NCI-H2081 (cell line): ENCODE measurements around the gene ADSS1.

Experiments used
- DNase-seq, 2 experiments: peaks; one replicate each; lab custom pipeline; 2025; lab: John Stamatoyannopoulos, UW

The ADSS1 gene

DNA sequence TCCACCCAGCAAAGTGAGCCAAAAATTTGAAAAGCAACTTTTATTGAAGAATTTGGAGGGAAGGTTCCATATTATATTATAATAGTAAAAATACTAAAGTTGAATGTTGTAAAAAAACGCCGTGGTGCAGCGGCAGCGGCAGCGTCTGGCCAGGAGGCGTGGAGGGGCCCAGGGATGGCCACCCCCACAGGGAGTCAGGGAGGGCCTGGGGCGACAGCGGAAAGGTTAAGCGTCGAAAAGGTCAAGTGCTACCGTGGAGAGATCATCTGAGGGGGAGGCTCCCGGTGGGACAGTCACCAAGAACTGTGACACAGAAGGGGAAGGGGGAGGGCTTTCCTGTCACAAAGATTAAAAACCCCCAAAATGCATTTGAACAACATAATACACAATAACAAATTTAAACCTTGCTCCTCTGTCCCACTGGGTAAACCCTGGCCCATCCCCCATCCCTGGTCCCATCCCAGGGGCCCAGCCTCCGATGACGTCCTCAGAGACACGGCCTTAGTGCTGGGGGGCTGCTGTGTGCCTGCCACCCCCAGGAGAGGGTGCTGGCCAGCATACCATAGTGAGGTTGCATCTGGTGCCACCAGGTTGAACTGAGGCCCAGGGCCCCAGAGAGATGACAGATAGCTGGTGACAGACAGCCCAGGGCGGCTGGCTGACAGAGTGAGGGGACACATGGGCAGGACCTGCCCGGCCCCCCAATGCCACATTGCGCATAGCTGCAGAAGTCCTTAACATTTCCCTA lies 45.5 kb downstream of the ADSS1 start:
- no peak for DNase-seq

DNA sequence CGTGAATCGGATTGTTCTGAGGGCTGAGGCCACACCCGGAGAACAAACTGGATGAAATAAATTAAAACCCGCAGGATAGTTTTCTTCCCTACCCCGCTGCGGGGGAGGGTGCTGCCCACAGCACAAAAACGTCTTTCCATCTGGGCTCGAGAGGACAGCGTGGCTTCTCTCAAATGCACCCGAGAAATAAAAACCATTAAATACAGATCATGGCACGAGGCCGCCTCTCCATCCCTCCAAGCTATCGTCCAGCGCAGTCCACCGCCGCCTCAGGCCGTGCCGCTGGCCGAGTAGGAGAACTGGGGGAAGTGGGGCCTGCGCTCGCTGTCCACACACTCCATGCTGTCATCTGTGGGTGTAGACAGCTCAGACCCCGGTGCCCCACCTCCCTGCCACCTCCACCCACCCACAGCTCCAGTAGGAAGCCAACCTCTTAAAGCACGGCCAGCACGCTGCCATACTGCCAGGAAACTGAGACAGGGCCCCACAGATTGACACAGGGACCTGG lies 46.1 kb downstream of the ADSS1 start:
- DNase-seq: no peak

DNA sequence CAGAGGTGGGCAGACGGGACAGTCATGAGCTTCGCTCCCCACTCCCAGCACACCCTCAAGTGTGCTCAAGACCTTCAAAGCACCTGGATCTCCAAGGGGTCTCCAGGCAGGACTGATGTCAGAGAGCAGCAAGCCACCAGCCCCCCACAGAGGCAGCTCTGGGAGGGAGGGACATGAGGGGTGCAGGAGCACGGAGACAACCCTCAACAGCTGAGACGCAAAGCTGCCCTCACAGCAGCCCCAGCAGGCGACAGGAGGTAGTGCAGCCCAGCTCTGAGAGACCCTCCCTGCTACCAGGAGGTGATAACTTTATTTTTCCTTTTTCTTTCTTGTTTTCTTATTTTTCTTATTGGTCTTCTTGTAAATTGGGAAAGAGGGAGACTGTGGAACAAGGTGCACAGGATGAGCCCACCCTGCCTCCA lies 46.8 kb downstream of the ADSS1 start:
- no peak for DNase-seq

DNA sequence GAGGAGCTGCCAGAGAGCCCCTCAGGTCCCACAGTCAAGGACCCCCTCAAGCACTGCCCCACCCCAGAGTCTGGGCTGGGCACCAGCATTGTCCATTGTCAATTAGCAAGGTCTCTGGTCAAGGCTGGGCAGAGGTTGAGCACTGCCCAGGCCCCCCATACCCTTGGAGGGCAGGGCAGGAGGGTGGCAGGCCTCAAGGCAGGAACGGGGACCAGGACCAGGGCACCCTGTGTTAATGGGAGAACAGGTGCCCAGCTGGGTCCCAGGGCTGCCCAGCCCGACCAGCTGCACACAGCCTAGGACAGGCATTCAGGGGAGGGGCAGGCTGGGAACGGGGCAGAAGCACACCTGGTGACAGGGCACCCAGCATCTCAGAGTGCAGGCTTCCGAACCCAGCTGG lies 47.3 kb downstream of the ADSS1 start:
- no peak for DNase-seq

DNA sequence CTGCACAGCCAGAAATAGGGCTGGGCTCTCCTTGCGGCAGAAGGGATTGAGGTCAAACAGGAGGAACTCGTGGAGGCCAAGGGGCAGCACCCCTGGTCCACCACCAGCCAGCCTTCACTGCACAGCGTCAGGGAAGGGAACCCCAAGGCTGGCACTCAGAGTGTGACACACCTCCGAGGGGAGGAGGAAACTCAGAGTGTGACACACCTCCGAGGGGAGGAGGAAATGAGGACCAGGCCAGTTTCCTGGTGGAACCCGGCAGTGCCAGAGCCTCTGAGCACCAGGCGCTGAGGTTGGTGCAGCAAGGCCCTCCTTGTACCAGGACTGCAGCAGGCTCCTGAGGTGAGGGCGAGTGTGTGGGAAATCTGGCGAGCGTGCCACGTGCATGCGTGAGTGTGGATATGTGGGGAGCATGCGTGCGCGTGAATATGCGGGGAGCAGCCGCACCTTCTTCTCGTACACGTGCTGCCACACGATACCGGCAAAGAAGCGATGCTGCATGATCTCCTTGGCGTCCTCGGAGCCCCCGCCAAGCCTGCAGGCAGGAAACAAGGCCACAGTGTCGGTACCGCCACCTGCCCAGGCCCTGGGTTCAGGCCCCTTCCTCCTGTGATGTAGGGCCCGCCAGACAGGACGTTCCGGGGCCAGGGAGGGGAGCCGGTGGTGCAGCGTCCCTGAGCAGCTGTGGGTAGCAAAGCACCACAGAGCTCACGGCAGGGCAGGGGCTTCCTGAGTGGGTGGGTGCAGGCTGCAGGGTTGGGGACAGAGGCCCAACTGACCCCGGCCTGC lies 48.1 kb downstream of the ADSS1 start:
- DNase-seq: no peak

DNA sequence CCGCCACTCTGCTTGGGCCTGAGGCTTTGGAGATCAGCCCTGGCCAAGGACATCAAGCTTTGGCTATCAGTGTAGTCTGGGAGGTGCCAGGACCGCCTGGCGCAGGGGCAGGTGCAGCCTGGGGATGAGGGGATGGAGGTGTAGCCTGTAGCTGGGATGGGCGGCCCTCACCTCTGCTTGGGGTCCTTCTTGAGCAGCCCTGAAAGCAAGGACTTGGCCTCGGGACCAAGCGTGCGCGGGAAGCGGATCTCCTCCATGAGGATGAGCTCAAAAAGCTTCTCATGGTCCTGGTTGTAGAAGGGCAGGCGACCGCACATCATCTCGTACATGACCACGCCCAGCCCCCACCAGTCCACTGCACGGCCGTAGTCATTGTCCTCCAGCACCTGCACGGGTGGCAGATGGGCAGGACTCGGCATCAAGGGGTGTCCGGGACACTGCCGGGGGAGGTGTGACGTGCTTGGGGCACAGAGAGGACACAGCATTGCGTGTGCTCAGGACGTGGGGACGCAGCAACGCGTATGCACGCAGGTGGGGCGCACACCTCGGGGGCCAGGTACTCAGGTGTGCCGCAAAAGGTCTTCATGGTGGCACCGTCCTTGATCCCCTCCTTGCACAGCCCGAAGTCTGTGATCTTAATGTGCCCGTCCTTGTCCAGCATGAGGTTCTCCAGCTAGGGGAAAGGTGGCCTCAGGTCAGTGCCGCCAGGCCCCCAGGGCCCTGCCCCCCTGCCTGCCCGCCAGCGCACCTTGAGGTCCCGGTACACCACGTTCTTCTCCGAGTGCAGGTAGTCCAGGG lies 48.9 kb downstream of the ADSS1 start:
- no peak for DNase-seq

DNA sequence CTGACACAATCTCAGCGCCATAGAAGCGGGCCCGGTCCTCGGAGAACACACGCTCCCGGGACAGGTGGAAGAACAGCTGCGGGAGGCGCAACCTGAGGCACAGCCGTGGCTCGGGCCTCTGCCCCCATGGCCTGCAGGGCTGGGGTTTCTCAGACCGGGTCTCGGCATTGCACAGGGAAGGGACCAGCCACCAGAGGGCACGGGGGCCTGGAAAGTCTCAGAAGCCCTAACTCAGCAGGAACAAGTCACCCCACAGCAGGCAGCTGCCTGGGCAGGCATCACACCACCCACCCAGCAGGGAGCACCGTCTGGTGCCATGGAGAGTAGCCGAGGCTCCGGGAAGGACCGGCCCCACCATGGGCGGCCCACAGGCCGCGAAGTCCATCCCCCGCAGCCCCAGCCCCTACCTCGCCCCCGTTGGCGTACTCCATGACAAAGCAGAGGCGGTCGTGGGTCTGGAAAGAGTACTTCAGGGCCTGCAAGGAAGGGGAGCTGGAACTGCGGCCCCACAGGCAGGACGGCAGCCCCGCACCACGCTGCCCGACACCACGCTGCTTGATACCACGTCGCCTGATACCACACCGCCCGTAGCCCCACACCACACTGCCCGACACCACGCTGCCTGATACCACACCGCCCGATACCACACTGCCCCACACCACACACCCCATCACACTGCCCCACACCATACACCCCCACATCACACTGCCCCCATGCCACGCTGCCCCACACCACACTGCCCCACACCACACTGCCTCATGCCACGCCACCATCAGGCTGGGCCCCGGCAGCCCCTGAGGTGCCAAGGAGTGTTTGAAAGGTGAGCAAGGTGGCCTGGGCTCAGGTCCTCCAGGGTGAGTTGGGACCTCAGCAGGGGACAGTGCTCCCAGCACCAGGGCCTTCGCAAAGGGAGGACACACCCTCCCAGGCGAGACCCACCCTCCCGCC lies 49.8 kb downstream of the ADSS1 start:
- peak in 1 of 2 experiments; percentile 30 for DNase-seq

DNA sequence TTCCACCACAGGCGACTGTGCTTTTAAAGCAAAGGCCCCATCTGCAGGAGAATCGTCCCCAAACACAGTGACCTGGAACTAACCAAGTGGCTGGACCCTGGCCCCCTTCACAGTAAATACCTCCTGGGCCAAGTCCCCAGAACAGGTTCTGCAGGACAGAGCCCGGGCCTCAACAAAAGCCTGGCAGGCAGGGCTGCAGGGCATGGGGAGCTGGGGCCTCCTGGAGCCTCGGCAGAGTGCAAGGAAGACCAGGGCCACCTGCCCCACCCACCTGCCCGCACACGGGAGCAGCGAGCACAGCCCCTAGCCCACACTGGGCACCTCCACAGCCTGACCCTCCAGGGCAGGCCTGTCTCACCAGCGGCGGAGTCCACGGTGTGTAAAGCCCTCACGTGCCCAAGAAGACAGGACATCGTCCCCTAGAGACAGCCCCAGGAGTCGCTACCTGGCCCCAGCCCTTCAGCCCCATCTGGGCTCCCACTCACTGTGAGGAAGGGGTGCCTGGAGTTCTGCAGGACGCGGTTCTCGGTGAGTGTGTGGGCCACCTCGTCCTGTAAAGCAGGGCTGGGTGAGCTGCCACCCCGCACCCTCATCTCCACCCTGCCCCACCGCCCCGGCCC lies 50.5 kb downstream of the ADSS1 start:
- no peak for DNase-seq

DNA sequence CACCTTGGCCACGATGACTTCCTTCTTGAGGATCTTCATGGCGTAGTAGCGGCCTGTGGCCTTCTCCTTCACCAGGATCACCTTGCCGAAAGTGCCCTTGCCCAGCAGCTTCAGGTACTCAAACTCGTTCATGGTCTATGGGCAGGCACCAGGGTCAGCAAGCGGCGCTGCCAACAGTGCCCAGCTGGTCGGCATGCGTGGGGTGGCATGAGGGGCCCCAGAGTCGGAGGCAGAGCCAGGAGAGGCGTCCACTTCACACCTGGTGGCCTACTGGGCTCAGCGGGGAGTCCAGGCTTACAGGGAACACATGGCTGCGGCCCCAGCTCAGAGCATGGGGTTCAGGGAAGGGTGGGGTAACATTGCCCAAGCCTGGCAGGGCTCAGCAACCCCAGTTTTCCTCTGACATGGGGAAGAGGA lies 51.1 kb downstream of the ADSS1 start:
- no peak for DNase-seq

DNA sequence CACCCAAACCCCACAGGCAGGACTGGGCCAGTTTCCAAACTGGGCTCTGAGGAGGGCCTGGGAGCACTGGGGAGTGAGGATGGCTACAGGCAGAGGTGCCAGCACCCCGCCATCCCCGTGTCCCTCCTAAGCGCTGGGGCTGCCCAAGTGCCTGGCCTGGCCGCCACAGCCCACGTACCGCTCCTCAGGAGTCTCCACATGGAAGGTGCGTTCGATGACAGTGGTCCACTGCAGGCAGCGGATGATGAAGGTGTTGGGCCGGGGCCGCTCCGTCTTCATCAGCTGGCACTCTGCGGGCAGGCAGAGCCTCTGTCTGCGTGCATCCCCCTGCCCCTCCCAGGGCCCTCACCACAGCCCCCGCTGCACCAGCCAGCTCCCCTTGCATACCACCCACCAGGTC lies 52.5 kb downstream of the ADSS1 start:
- DNase-seq: no peak

DNA sequence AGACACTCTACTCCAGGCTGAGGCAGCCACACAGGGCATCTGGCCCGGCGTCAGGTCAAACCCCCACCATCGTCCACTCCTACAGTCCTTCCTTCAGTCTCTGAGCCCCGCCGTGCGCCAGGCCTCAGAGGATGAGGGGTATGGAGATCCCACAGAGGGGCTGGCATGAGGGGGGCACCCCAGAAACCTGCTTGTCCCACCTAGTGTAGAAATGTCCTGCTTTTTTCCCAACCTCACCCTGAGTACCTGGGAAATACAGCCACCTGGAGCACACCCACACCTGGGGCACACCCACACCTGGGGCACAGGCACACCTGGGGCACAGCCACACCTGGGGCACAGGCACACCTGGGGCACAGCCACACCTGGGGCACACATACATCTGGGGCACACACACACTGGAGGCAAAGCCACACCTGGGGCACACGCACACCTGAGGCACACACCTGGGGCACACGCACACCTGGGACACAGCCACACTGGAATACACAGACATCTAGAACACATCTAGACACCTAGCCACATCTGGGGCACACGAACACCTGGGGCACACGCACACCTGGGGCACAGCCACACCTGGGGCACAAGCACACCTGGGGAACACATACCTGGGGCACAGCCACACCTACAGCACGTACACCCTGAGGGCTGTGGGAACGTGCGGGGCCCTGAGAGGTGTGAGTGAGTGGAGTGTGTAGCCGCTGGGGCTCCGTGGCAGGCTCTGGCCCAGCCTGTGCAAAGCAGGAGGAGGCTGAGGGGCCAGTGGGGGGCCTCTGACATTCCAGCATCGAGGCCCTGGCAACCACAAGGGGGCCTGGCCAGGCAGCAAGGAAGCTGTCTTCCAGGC lies 53.2 kb downstream of the ADSS1 start:
- DNase-seq: no peak

DNA sequence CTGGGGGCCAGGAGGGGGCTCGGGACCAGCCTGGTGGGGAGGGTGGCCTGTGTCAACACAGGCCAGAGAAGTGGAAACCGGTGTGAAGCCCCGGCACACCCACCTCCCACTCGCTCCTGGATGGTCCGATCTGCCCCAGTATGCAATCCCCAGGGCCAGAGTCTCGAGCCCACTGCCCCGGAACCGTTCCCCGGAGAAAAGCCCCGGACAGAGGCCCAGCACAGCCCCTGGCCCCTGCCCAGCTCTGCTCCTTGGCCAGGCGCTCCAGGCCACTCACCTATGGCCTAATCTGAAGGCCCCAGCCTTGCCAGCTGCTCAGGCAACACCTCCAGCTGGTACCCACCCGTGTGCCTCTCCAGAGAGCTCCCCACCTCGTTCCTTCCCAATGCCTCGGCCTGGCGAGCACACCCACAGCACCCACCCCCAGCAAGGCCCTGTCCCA lies 53.8 kb downstream of the ADSS1 start:
- no peak for DNase-seq

DNA sequence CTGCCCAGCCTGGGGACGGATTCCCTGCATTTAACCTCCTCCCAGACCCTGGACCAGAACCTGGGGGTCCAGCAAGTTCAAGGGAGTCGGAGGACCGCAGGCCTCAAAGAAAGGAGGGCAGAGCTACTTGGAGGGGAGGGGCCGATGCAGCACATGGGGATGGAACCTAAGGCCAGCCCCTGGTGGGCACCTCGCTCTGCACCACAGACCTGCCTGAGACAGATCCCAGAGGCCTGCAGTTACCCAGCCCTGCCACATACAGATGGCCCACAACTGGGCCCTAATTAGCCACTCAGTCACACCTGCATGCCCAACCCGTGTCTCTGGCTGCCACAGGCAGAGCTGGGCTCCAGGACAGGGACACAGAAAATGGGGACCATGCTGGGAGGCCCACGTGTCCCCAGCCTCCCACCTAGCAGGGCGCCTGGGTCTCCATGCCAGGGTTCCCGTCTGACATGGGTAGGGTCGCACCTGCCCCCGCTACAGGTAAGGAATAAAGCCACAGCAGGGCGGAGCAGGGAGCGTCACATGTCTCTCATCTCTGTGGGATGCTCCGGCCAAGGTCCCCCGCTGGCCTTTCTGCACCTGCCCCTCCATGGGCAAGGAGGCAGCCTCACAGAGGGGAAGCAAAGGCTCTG lies 54.8 kb downstream of the ADSS1 start:
- peak in 1 of 2 experiments; percentile 68 for DNase-seq

DNA sequence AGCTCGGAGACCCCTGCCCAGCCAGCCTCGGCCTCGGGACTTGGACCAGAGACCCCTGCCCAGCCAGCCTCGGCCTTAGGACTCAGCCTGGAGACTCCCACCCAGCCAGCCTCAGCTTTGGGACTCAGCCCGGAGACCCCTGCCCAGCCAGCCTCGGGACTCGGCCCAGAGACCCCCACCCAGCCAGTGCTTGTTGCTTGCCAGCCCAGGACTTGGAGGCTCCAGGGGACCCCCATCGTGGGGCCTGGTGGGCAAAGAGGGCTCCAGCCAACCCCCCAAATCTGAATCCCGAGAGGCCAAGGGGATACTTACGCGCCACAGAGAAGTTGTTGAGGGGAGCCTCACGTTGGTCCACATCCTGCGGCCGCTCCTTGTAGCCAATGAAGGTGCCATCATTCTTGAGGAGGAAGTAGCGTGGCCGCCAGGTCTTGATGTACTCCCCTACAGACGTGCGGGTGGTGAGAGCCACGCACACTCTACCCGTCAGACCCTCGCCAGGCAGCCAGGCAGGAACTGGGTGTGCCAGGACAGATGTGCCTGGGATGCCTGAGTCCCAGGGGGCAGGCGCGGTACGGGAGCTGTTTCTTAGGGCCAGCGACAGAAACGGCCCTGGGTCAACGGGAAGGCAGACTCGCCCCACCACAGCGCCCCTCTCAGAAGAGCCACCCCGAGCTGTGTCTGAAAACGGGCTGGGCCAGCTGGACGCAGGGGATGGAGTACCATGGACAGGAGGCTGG lies 55.9 kb downstream of the ADSS1 start:
- DNase-seq: no peak

DNA sequence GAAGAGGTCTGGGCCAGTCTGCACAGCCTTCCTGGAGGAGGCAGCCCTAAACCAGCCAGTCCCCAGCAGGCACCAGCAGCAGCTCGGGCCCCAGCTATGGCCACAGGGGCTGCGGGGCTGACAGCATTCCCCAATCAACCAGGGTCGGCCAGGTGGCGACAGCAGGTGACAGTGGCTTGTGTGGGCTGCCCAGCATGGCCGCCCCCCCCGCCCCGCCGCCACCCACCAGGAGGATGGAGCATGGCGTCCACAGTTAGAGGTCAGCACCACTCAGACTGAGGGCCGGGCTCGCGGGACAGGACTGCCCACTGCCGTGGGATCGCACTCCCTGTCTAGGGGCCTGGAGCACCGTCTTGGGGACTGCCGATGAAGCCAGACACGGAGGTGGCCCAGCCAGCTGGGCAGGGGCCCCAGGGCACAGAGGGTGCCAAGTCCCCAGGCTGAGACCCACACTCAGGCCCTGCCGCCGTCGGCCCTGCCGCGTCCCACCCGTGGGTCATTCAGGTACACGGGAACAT lies 56.5 kb downstream of the ADSS1 start:
- DNase-seq: no peak

DNA sequence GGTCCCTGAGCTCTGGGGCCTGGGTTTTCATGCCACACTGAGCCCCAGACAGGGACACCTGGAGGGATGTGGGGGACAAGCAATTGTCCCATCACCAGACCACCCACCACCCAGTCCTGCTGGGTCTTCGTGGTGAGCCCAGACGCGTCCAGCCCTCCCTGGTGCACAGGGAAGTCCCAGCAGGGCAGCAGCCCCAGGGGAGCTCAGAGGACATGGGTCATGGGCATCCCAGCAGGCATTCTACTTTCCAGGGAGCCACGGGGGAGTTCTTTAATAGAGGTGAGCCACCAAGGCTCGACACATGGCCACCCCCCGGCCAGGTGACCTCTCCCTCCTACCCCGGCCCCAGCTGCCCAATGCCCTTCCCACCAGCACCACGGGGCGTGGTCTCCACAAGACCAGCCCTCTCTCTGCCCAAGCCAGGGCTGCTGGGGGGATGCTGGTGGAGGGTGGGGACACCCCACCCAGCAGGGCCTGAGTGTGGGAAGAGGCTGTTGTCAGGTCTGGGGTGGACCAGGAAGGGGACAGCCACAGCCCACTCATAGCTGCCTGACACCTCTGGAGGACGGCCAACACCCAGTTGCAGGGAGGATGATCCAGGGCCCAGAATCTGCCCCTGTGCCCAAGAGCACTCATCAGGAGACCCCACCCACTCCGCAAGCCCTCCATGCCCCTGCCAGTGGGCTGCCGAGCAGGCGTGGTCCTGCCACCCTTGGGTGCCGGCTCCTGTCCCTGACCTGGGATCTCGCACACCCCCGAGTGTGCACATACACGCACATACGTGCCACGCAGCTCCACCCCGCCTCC lies 57.4 kb downstream of the ADSS1 start:
- DNase-seq: no peak

DNA sequence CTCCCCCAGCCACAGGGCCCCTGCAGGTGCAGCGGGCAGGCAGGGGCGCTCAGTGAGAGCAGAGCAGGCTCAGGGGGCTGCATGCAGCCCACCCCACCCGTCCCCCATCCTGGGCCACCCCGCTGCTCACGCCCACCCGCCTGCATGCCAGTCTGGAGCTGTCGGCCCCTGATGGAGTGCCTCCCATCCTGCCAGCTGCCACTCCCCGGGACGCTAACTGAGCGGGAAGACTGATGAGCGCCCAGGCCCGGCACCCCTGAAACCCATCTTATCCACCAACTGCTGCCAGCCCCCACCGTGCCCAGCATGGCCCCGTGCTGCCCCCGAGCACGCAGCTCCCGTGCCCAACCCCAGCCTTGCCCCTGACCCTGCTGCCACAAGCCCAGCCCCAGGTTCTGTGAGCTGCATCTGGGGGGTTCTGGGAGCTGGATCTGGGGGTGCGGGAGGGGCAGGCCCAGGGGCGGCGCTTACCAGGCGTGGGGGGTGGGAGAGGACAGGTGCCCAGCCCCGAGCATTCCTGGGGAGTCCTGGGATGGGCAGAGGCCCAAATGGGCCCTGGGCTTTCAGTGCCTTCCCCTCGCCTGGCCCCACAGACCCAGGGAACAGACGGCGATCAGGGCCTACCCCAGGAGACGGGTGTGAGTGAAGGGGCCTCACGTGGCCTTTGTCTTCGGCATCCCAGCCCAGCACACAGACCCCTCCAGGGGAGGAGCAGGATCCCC lies 58.2 kb downstream of the ADSS1 start:
- no peak for DNase-seq
